Loucy (cell line): ENCODE data around the gene NOL4L.
A peak's percentile ranks its signal among the peaks of the same experiment; 100 is the strongest.

Experiments used
- H2AFZ ChIP-seq: fragments of 200-600 bp; sonication (generic); 2 replicates; pipeline ENCODE4 v1.6.0; 2016; ENCODE audit warnings: antibody characterized with exemption, mild to moderate bottlenecking, low read length, moderate library complexity
- H3F3A ChIP-seq: fragments of 200-600 bp; 2 replicates; pipeline ENCODE4 v1.6.0; 2016; ENCODE audit warnings: antibody characterized with exemption, low read depth, mild to moderate bottlenecking
- H3K27me3 ChIP-seq: fragments of 200-600 bp; sonication (generic); 2 replicates; pipeline ENCODE4 v1.6.1; 2014; ENCODE audit warnings: low read length, mild to moderate bottlenecking; ENCODE audit not compliant: insufficient read depth, poor library complexity, severe bottlenecking
- H3K36me3 ChIP-seq: fragments of 200-600 bp; sonication (generic); 2 replicates; pipeline ENCODE4 v1.6.1; 2016; ENCODE audit warnings: low read length; ENCODE audit not compliant: insufficient read depth
- H3K4me1 ChIP-seq: fragments of 200-600 bp; sonication (generic); 2 replicates; pipeline ENCODE4 v1.5.1; 2014; ENCODE audit warnings: low read length, mild to moderate bottlenecking; ENCODE audit not compliant: insufficient read depth, poor library complexity, severe bottlenecking
- H3K4me2 ChIP-seq: fragments of 200-600 bp; sonication (generic); 2 replicates; pipeline ENCODE4 v1.6.0; 2014; ENCODE audit warnings: antibody characterized with exemption, low read length, low read depth, mild to moderate bottlenecking; ENCODE audit not compliant: poor library complexity, severe bottlenecking
- H3K4me3 ChIP-seq: fragments of 200-600 bp; sonication (generic); 2 replicates; pipeline ENCODE4 v1.5.1; 2014; ENCODE audit warnings: low read length, mild to moderate bottlenecking, mixed read lengths; ENCODE audit not compliant: poor library complexity, severe bottlenecking
- H3K79me2 ChIP-seq: fragments of 200-600 bp; sonication (generic); 2 replicates; pipeline ENCODE4 v1.6.1; 2014; ENCODE audit warnings: low read length; ENCODE audit not compliant: insufficient read depth
- H3K9ac ChIP-seq: fragments of 200-600 bp; sonication (generic); 2 replicates; pipeline ENCODE4 v1.6.0; 2014; ENCODE audit warnings: mild to moderate bottlenecking, low read depth, low read length, moderate library complexity; ENCODE audit not compliant: poor library complexity, severe bottlenecking
- H3K9me2 ChIP-seq: fragments of 200-600 bp; sonication (generic); replicated peaks from 2 replicates; pipeline ENCODE4 v1.6.1; 2016; ENCODE audit warnings: low read depth, low read length, mixed read lengths
- H3K9me3 ChIP-seq: fragments of 200-600 bp; sonication (generic); 2 replicates; pipeline ENCODE4 v1.6.1; 2014; ENCODE audit warnings: mild to moderate bottlenecking, antibody characterized with exemption, low read length, low read depth; ENCODE audit not compliant: insufficient read depth
- H4K20me1 ChIP-seq: fragments of 200-600 bp; sonication (generic); 2 replicates; pipeline ENCODE4 v1.6.0; 2014; ENCODE audit warnings: antibody characterized with exemption, low read length, mild to moderate bottlenecking; ENCODE audit not compliant: insufficient read depth, poor library complexity, severe bottlenecking
- EZH2phosphoT487 ChIP-seq: fragments of 200-600 bp; IDR thresholded peaks from 2 replicates; pipeline ENCODE4 v1.6.1; 2018; ENCODE audit warnings: antibody characterized with exemption, mild to moderate bottlenecking, moderate library complexity, borderline replicate concordance
- TF ChIP-seq, protein P1 (sequence below): fragments of 200-600 bp; sonication (generic); conservative IDR thresholded peaks from 2 replicates; pipeline ENCODE4 v1.5.1; 2014; ENCODE audit warnings: mild to moderate bottlenecking, antibody characterized with exemption, low read length

Gene NOL4L

DNA sequence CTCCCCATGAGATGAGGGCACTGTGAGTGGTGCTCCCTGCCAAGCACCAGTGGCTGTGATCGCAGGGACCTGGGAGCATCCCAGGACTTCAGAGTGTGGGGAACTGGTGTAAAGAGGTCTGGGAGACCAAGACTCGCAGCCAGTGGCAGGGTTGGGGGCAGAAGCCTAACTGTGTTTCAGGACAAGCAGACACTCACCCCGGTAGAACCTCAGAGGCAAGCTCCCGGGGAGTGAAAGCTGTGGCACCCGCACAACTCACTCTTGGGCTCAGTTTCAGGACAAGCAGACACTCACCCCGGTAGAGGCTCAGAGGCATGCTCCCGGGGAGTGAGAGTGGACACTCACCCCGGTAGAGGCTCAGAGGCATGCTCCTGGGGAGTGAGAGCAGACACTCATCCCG is 114.2 kb downstream of the NOL4L start:
- peaks cover 99% of the 10 kb centered on the region for H3K79me2 ChIP-seq
- H4K20me1 ChIP-seq = peaks cover 91% of the 10 kb centered on the region
- no peak overlapping the region for H3K4me2 ChIP-seq
- no peak for TF ChIP-seq EZH2phosphoT487
- TF ChIP-seq, protein P1, sequence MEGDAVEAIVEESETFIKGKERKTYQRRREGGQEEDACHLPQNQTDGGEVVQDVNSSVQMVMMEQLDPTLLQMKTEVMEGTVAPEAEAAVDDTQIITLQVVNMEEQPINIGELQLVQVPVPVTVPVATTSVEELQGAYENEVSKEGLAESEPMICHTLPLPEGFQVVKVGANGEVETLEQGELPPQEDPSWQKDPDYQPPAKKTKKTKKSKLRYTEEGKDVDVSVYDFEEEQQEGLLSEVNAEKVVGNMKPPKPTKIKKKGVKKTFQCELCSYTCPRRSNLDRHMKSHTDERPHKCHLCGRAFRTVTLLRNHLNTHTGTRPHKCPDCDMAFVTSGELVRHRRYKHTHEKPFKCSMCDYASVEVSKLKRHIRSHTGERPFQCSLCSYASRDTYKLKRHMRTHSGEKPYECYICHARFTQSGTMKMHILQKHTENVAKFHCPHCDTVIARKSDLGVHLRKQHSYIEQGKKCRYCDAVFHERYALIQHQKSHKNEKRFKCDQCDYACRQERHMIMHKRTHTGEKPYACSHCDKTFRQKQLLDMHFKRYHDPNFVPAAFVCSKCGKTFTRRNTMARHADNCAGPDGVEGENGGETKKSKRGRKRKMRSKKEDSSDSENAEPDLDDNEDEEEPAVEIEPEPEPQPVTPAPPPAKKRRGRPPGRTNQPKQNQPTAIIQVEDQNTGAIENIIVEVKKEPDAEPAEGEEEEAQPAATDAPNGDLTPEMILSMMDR = no peak
- H3K9ac ChIP-seq = no peak overlapping the region
- peaks cover 85% of the 10 kb centered on the region; the same call in 1 of the 2 replicates for H3K36me3 ChIP-seq
- H3K9me2 ChIP-seq = no peaks in the 10 kb centered on the region
- H3F3A ChIP-seq = no peaks in the 10 kb centered on the region
- no peaks in the 10 kb centered on the region for H3K9me3 ChIP-seq
- H2AFZ ChIP-seq = no peak overlapping the region
- H3K4me1 ChIP-seq = no peaks in the 10 kb centered on the region
- H3K27me3 ChIP-seq = no peaks in the 10 kb centered on the region
- H3K4me3 ChIP-seq = no peak overlapping the region

DNA sequence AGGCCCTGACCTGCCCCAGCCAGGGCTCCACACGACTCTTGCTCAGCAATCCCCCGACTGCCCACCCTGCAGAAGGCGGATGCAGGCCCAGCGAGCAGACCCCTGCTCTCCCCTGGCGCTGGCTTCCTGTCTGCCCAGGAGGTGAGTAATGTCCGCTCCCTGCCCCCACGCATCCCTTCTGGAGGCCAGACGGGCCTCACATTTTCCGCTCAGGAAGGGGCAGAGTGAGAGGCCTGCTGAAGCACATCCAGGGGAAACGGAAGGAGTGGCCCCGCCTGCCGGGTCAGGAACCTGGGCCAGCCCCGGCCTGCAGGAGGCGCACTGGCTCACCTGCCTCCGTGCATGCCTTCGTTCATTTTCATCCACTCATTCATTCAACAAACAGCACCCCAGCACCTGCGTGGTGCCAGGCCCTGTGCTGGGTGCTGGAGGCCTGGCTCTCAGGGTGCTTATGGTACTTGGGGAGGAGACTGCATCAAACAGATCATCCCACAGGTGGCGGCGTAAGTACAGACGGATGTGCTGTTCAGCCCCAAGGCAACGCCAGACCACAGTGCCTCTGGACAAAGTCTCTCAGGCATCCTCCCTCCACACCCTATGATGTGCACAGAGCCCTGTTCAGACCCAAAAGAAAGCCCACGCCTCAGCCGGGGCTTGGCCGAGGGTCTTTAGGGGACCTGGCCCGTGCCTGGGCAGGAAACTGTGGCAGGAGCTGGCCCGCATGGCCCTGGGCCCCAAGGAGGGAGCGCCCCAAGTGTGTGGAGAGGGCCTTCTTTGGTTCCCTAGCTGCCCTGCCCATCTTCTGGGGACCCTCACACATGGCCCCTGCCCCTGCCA is 114.9 kb downstream of the NOL4L start:
- H2AFZ ChIP-seq = no peak overlapping the region

DNA sequence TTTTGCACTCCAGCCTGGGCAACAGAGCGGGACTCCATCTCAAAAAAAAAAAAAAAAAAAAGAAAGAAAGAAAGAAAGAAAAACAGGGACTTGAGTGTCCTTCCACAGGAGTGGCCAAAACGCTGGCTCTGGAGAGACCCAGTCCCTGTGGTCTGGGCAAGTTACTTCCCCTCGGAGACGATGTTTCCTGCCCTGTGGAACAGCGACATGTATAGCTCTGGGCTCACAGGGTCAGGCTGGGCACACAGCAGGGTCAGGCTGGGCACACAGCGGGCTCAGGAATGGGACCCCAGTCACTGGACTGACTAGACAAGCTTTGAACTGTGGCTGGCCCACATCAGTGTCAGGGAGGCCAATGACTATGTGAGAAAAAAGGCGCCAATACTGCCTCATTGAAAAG is 116.3 kb downstream of the NOL4L start:
- peaks cover 86% of the 10 kb centered on the region; the same call in 1 of the 2 replicates for H3K36me3 ChIP-seq
- TF ChIP-seq EZH2phosphoT487 = no peak
- TF ChIP-seq, protein P1 = no peak
- no peak overlapping the region for H3K4me3 ChIP-seq
- no peak overlapping the region for H3K9ac ChIP-seq
- no peaks in the 10 kb centered on the region for H3F3A ChIP-seq
- peaks cover 88% of the 10 kb centered on the region for H4K20me1 ChIP-seq
- no peaks in the 10 kb centered on the region for H3K9me3 ChIP-seq
- H3K9me2 ChIP-seq = no peaks in the 10 kb centered on the region
- no peak overlapping the region for H3K4me2 ChIP-seq
- no peaks in the 10 kb centered on the region for H3K4me1 ChIP-seq
- H3K79me2 ChIP-seq = peaks cover 97% of the 10 kb centered on the region
- no peaks in the 10 kb centered on the region for H3K27me3 ChIP-seq
- no peak overlapping the region for H2AFZ ChIP-seq

More for the DNA sequence above, 114.9 kb downstream of the NOL4L start:
- peaks cover 89% of the 10 kb centered on the region for H4K20me1 ChIP-seq
- H3K9me3 ChIP-seq = no peaks in the 10 kb centered on the region
- H3K4me3 ChIP-seq = no peak overlapping the region
- H3K36me3 ChIP-seq = peaks cover 87% of the 10 kb centered on the region; the same call in 1 of the 2 replicates
- TF ChIP-seq EZH2phosphoT487 = no peak
- TF ChIP-seq, protein P1 = peak; percentile 60
- no peaks in the 10 kb centered on the region for H3K9me2 ChIP-seq
- no peaks in the 10 kb centered on the region for H3K4me1 ChIP-seq
- H3K4me2 ChIP-seq = no peak overlapping the region
- no peaks in the 10 kb centered on the region for H3K27me3 ChIP-seq
- peaks cover 97% of the 10 kb centered on the region for H3K79me2 ChIP-seq
- no peak overlapping the region for H3K9ac ChIP-seq
- no peaks in the 10 kb centered on the region for H3F3A ChIP-seq
